Muscle layer of colon (tissue), 2 donors: Measurements from ENCODE around the gene ZBTB45.
"Not testable (repeated sequence)": the region's sequence is repeated elsewhere in the genome, so short reads cannot be mapped to it uniquely, and the experiment has no call there.

Experiments used
- H3K27ac ChIP-seq: one replicate; pipeline ENCODE4 v1.7.0; 2013; ENCODE audit warnings: low read depth, mild to moderate bottlenecking, low read length, moderate library complexity
- H3K27me3 ChIP-seq, 2 donors: one replicate each; pipeline ENCODE4 v1.7.0; 2013; ENCODE audit warnings: low read length in 2 of 2, mild to moderate bottlenecking in 2 of 2; ENCODE audit not compliant: insufficient read depth in 2 of 2, control insufficient read depth in 1 of 2
- H3K36me3 ChIP-seq: one replicate; pipeline ENCODE4 v1.7.0; 2013; ENCODE audit warnings: mild to moderate bottlenecking, low read length; ENCODE audit not compliant: insufficient read depth
- H3K4me1 ChIP-seq: one replicate; pipeline ENCODE4 v1.7.0; 2013; ENCODE audit warnings: mild to moderate bottlenecking, low read length; ENCODE audit not compliant: insufficient read depth
- H3K4me3 ChIP-seq, 2 donors: one replicate each; pipeline ENCODE4 v1.7.0; 2013; ENCODE audit warnings: low read length in 2 of 2, low read depth in 1 of 2, mild to moderate bottlenecking in 1 of 2, moderate library complexity in 1 of 2
- H3K9ac ChIP-seq: one replicate; pipeline ENCODE4 v1.7.0; 2013; ENCODE audit warnings: low read length
- H3K9me3 ChIP-seq: one replicate; pipeline ENCODE4 v1.7.0; 2013; ENCODE audit warnings: mild to moderate bottlenecking, low read length
- donor health status: abdominal sarcoma.
- donor health status: Adenocarcinoma of cecum.

Gene ZBTB45

GRCh38 chr19:58513213-58513693, 6.4 kb downstream of the ZBTB45 start:
- Histone ChIP-seq H3K4me1 (peaks cover 36% of the 10 kb centered on the region), H3K4me3 (peak overlapping the region in 1 of 2 donors; percentile 38), H3K36me3 (peaks cover 19% of the 10 kb centered on the region), H3K27ac (peak overlapping the region; percentile 49), H3K9ac (peak overlapping the region; percentile 65), H3K27me3 (no peaks in the 10 kb centered on the region), H3K9me3 (no peaks in the 10 kb centered on the region)

DNA sequence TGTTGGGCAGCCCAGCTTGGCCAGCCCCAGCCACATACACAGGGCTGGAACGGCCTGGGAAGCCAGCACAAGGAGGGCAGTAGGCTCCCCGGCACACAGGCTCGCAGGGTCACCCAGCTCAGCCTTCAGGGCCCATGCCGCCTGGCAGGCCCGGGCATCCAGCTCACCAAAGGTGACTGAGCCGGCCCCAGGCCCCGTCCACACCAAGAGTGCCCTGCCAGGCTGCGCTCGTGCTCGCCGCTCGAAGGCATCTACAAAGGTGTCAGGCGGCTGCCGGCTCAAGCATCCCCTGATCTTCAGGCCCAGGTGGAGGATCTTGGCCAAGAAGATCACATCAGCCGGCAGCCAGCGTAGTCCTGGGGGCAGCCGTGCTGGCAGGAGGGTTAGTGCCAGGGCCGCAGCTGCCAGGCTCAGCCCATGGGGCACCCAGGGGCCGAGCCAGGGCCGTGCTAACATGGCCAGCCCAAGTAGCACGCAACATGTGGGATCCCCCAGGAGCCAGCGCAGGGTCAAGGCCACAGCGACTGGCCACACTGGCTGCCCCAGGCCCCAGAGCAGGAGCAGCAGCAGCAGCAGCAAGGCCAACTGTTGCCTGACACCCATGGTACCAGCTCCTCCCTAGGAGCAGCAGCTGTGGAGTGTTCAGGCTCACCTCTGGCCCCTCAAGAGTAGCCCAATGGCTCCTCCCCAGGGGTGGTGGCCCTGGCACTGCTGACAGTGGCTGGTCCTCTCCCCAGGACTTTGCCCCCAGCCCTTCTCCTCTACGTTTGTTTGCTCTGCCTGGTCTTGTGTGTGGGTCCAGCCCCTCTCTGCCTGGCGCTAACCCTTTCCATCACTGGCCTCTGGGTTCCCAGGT, 8.0 kb downstream of the ZBTB45 start, which contains the start of gene SLC27A5:
Gene SLC27A5, minus strand, starts transcription at position 640 of the 856 bp plus-strand sequence. Its CDS starts 37 bp downstream, at position 603.
- H3K9me3 ChIP-seq = no peaks in the 10 kb centered on the region
- H3K4me3 ChIP-seq = no peak within 1 kb of the TSS
- peaks cover 10% of the 10 kb centered on the region for H3K36me3 ChIP-seq
- H3K9ac ChIP-seq = no peak within 1 kb of the TSS
- H3K27me3 ChIP-seq = no peaks in the 10 kb centered on the region
- no peak within 1 kb of the TSS for H3K27ac ChIP-seq
- peaks cover 24% of the 10 kb centered on the region for H3K4me1 ChIP-seq

DNA sequence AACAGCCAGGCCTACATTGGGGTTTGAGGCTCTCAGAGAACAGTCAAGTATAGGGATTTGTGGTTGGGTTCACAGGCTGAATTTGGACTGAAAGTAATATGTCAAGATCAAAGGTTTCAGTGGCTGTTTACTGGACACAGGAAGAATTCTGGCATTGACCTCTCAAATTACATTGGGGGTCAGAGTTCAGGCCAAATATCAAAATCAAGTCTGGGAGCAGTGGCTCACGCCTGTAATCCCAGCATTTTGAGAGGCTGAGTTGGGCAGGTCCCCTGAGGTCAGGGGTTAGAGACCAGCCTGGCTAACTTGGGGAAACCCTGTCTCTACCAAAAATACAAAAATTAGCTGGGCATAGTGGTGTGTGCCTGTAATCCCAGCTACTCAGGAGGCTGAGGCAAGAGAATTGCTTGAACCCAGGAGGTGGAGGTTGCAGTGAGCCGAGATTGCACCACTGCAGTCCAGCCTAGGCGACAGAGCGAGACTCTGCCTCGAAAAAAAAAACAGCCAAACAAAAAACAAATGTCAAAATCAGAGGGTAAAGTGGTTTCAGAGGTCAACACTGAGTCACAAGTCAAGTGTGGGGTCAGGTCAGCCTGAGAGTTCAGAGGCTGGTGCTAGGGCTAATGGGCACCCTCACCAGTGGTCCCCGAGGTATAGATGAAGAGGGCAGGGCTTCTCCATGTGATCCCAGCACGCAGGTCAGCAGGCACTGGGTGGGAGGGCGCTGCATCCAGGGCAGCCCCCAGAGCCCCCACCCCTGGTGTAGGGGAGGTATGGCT, 9.3 kb downstream of the ZBTB45 start:
- H3K9ac ChIP-seq = no peak overlapping the region
- H3K4me3 ChIP-seq = no peak overlapping the region
- no peak overlapping the region for H3K27ac ChIP-seq
- H3K4me1 ChIP-seq = peaks cover 13% of the 10 kb centered on the region
- no peaks in the 10 kb centered on the region for H3K36me3 ChIP-seq
- no peaks in the 10 kb centered on the region for H3K9me3 ChIP-seq
- H3K27me3 ChIP-seq = no peaks in the 10 kb centered on the region

DNA sequence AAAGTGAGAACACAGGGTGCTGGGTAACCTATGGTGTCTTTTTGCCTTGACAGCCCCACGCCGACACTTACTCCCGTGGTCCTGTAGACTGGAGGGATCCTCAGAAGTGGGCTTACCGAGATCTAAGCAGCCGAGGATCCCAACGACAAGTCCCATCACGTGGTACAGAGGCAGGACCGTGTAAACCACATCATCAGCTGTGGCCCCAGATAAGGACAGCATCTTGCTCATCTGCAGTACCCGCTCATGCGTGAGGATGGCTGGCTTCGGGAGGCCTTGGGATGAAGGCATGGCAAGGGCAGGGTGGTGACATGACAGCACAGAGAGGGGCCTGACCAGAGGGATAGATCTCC, 9.9 kb downstream of the ZBTB45 start:
- Histone ChIP-seq H3K36me3 (no peaks in the 10 kb centered on the region), H3K27ac (no peak overlapping the region), H3K4me1 (peaks cover 12% of the 10 kb centered on the region), H3K9me3 (no peaks in the 10 kb centered on the region), H3K4me3 (no peak overlapping the region), H3K27me3 (no peaks in the 10 kb centered on the region), H3K9ac (no peak overlapping the region)

DNA sequence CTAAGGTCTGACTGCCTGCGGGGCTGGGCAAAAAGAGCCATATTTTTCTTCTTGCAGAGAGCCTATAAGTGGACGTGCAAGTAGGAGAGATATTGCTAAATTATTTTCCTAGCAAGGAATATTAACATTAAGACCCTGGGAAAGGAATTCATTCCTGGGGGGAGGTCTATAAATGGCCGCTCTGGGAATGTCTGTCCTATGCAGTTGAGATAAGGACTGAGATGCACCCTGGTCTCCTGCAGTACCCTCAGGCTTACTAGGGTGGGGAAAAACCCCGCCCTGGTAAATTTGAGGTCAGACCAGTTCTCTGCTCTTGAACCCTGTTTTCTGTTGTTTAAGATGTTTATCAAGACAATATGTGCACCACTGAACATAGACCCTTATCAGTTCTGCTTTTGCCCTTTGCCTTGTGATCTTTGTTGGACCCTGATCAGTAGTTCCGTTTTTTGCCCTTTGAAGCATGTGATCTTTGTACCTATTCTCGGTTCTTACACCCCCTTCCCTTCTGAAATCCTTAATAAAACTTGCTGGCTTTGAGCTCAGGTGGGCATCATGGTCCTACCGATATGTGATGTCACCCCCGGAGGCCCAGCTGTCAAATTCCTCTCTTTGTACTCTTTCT, 11.9 kb downstream of the ZBTB45 start:
- H3K9me3 ChIP-seq, H3K4me1 ChIP-seq, H3K27me3 ChIP-seq, H3K9ac ChIP-seq, H3K36me3 ChIP-seq, H3K27ac ChIP-seq, H3K4me3 ChIP-seq: not testable (repeated sequence)

DNA sequence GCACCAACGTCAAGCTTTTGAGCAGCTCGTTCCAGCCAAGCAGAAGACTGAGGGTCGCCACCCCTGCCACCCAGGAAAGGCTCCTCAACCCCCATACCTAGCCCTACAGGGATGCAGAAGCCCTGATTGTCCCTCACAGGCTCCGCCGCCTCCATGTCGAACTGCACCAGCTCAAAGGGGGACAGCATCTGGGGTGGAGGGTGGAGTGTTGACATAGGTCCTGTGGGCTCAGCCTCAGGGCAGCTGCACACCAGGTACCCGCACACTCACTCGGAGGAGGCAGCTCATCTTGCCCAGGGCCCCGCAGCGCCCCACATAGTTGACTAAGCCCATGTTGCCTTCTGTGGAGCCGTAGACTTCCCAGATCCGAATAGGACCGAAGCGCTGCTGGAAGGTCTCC, 19.4 kb downstream of the ZBTB45 start:
- Histone ChIP-seq H3K27me3 (no peaks in the 10 kb centered on the region), H3K27ac (no peak overlapping the region), H3K4me1 (peaks cover 22% of the 10 kb centered on the region), H3K4me3 (peak overlapping the region in 1 of 2 donors; percentile 90), H3K9ac (no peak overlapping the region), H3K36me3 (no peaks in the 10 kb centered on the region), H3K9me3 (no peaks in the 10 kb centered on the region)

- Histone ChIP-seq H3K27me3 (no peaks in the 10 kb centered on the region), H3K4me1 (peaks cover 22% of the 10 kb centered on the region), H3K36me3 (no peaks in the 10 kb centered on the region), H3K27ac (peak overlapping the region; percentile 68), H3K4me3 (peak overlapping the region; percentile 75 to 90), H3K9ac (peak overlapping the region; percentile 67), H3K9me3 (no peaks in the 10 kb centered on the region)
These were observed 20.3 kb downstream of the ZBTB45 start for GRCh38 chr19:58499021-58499927.

- Histone ChIP-seq H3K36me3 (no peaks in the 10 kb centered on the region), H3K27ac (peak overlapping the region; percentile 0), H3K27me3 (no peaks in the 10 kb centered on the region), H3K4me1 (peaks cover 22% of the 10 kb centered on the region), H3K9me3 (no peaks in the 10 kb centered on the region), H3K4me3 (peak overlapping the region; percentile 42 to 90), H3K9ac (no peak overlapping the region)
These were observed 21.1 kb downstream of the ZBTB45 start for GRCh38 chr19:58498316-58499020.

DNA sequence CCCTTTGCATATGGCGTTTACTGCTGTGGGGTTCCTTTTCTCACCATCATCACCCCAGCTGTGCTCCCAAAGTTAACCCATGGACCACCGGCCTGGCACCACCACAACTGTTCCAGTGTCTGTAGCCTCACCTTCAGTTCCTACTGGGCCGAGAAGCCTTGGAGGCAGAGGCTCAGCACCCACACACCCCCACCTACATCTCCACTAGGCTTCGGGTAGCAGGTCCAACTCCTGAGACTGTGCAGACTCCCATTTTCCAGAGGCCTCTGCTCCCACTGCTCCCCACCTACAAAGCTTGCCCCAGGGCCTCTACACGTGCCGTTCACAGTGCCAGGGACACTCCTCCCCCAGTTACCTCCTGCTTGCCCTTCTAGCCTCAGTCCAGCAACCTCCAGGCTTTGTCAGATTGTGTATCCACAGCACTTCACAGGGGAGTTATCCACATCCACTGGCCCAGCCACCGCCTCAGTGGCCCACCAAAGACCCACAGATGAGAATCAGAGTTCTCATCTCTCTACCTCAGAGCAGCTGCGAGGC, 21.9 kb downstream of the ZBTB45 start:
- Histone ChIP-seq H3K4me1 (peaks cover 22% of the 10 kb centered on the region), H3K27ac (no peak overlapping the region), H3K36me3 (no peaks in the 10 kb centered on the region), H3K27me3 (no peaks in the 10 kb centered on the region), H3K9ac (no peak overlapping the region), H3K4me3 (peak overlapping the region in 1 of 2 donors; percentile 90), H3K9me3 (no peaks in the 10 kb centered on the region)

DNA sequence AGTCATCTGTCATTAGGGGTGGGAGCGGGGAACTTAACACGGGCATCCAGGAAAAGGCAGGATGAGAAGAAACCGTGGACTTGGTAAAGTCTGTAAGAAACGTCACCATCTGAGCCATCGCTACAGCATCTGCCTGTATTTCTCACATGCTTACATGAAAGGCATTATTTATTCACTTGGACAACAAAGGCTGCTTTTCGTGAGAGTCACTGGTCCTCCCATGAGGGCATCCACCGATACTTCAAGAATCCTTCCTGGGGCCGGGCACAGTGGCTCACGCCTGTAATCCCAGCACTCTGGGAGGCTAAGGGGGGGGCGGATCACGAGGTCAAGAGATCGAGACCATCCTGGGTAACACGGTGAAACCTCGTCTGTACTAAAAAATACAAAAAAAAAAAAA, 27.3 kb downstream of the ZBTB45 start:
- Histone ChIP-seq H3K9ac (no peak overlapping the region), H3K4me3 (no peak overlapping the region), H3K36me3 (no peaks in the 10 kb centered on the region), H3K27ac (no peak overlapping the region), H3K4me1 (no peaks in the 10 kb centered on the region), H3K9me3 (no peaks in the 10 kb centered on the region), H3K27me3 (no peaks in the 10 kb centered on the region)
